Mammary epithelial cell (primary cell): ENCODE measurements around the gene ERCC6L2.

ENCODE experiments used
- CTCF ChIP-seq, 2 donors: IDR thresholded peaks in 1 of 2; conservative IDR thresholded peaks in 1 of 2; 2 replicates each; pipeline ENCODE4 v1.5.1; 2011 to 2012; ENCODE audit warnings: inconsistent platforms in 2 of 2, low read length in 2 of 2, mild to moderate bottlenecking in 2 of 2, control low read depth in 1 of 2, low read depth in 1 of 2; ENCODE audit not compliant: insufficient read depth in 1 of 2; ENCODE audit errors: extremely low read depth in 1 of 2
- EZH2 ChIP-seq: IDR thresholded peaks from 2 replicates; pipeline ENCODE4 v1.6.1; 2012; ENCODE audit warnings: low read length, inconsistent platforms, borderline replicate concordance

GRCh38 chr9:95835393-95835792 is 40.1 kb upstream of the ERCC6L2 start:
- TF ChIP-seq CTCF (conservative IDR thresholded peaks at IDR 0.05 in 1 of 2, IDR thresholded peaks at IDR 0.05 in 1 of 2; ENCODE audit: extremely low read depth in 1 of 2, insufficient read depth in 1 of 2, low read depth in 1 of 2, low read length in 2 of 2) (no peak), EZH2 (no peak)
